Effector memory CD8-positive, alpha-beta T cell (primary cell): Measurements from ENCODE around the gene NEU2.

Experiments
- ATAC-seq: fragments of 150-1000 bp; cut with Tn5 transposase; replicated peaks from 2 replicates; pipeline ENCODE4 v1.10.0; 2021; ENCODE audit warnings: mild to moderate bottlenecking, moderate library complexity
- DNase-seq, 3 experiments: peaks; one replicate each; pipeline ENCODE4 v3.0.0; 2021
- H3K27ac Mint-ChIP-seq, 2 donors: one replicate each; pipeline ENCODE4 v1.8.0; 2022; ENCODE audit warnings: mild to moderate bottlenecking in 2 of 2, mixed read lengths in 2 of 2, moderate library complexity in 2 of 2
- H3K27me3 Mint-ChIP-seq, 2 donors: one replicate each; pipeline ENCODE4 v1.8.0; 2022; ENCODE audit warnings: mixed read lengths in 2 of 2
- H3K36me3 Mint-ChIP-seq: one replicate; pipeline ENCODE4 v1.8.0; 2022; ENCODE audit warnings: mild to moderate bottlenecking, moderate library complexity, mixed read lengths; ENCODE audit not compliant: insufficient read depth
- H3K4me1 Mint-ChIP-seq, 2 donors: one replicate each; pipeline ENCODE4 v1.8.0; 2022; ENCODE audit warnings: low read depth in 2 of 2, mixed read lengths in 2 of 2
- H3K4me3 Mint-ChIP-seq, 2 donors: one replicate each; pipeline ENCODE4 v1.8.0; 2022; ENCODE audit warnings: mild to moderate bottlenecking in 2 of 2, mixed read lengths in 2 of 2, moderate library complexity in 2 of 2
- H3K9me3 Mint-ChIP-seq, 2 donors: one replicate each; pipeline ENCODE4 v1.8.0; 2022; ENCODE audit warnings: mixed read lengths in 2 of 2

The NEU2 gene

GRCh38 chr2:233084488-233084887 is 52.0 kb downstream of the NEU2 start:
- peak in 1 of 3 experiments; percentile 57 for DNase-seq
- H3K4me1 Mint-ChIP-seq: peaks cover 84 to 89% of the 10 kb centered on the region in 2 donors
- H3K27ac Mint-ChIP-seq: peak overlapping the region in 1 of 2 donors; percentile 100
- peak overlapping the region; percentile 59 to 81 for H3K4me3 Mint-ChIP-seq
- ATAC-seq: peak; percentile 57
- no peaks in the 10 kb centered on the region for H3K9me3 Mint-ChIP-seq
- no peaks in the 10 kb centered on the region for H3K27me3 Mint-ChIP-seq
- peaks cover 81% of the 10 kb centered on the region for H3K36me3 Mint-ChIP-seq
